GM19468 (cell line): Measurements from ENCODE around the gene RB1.

ENCODE experiments used
- ATAC-seq: cut with Tn5 transposase; IDR thresholded peaks from one replicate; pipeline ENCODE4 v1.9.1; 2021; ENCODE audit warnings: mild to moderate bottlenecking, moderate library complexity, moderate number of reproducible peaks; ENCODE audit not compliant: unreplicated experiment; ENCODE audit errors: extremely low read depth

Gene RB1

GRCh38 chr13:48296528-48296927 is 7.0 kb upstream of the RB1 start:
- ATAC-seq = no peak

- no peak for ATAC-seq
These were observed 6.3 kb upstream of the RB1 start for GRCh38 chr13:48297131-48297786.

GRCh38 chr13:48299591-48299990 is 4.0 kb upstream of the RB1 start:
- ATAC-seq = no peak

GRCh38 chr13:48302871-48303358 is 636 bp upstream of the RB1 start:
- ATAC-seq = no peak

- peak; percentile 68 for ATAC-seq
These were observed 759 bp downstream of the RB1 start for GRCh38 chr13:48304143-48304876.

- ATAC-seq = no peak
These were observed 7.7 kb downstream of the RB1 start for GRCh38 chr13:48311223-48311622.

GRCh38 chr13:48315969-48316650 is 12.6 kb downstream of the RB1 start:
- no peak for ATAC-seq

- ATAC-seq = no peak
These were observed 13.4 kb downstream of the RB1 start for GRCh38 chr13:48316826-48317510.

GRCh38 chr13:48317511-48318376 is 14.2 kb downstream of the RB1 start:
- no peak for ATAC-seq

GRCh38 chr13:48318377-48318811 is 14.8 kb downstream of the RB1 start:
- no peak for ATAC-seq

- ATAC-seq = no peak
These were observed 15.4 kb downstream of the RB1 start for GRCh38 chr13:48318821-48319511.

GRCh38 chr13:48319531-48320398 is 16.2 kb downstream of the RB1 start:
- ATAC-seq = no peak

- ATAC-seq = no peak
These were observed 16.8 kb downstream of the RB1 start for GRCh38 chr13:48320399-48320790.

- ATAC-seq = no peak
These were observed 17.4 kb downstream of the RB1 start for GRCh38 chr13:48320891-48321510.

- ATAC-seq = no peak
These were observed 18.7 kb downstream of the RB1 start for GRCh38 chr13:48322294-48322693.

GRCh38 chr13:48333976-48334375 is 30.4 kb downstream of the RB1 start:
- no peak for ATAC-seq

- no peak for ATAC-seq
These were observed 31.1 kb downstream of the RB1 start for GRCh38 chr13:48334534-48335127.
